Parathyroid adenoma (tissue), 2 donors: ENCODE measurements around the gene PRM1.

Experiments
- H2AFZ ChIP-seq: fragments of 300-600 bp; sonication (generic); one replicate; pipeline ENCODE4 v1.7.0; 2017; ENCODE audit warnings: antibody characterized with exemption, mild to moderate bottlenecking
- H3K27ac ChIP-seq: fragments of 300-600 bp; sonication (generic); one replicate; pipeline ENCODE4 v1.7.0; 2017
- H3K27me3 ChIP-seq: fragments of 300-600 bp; sonication (generic); one replicate; pipeline ENCODE4 v1.7.0; 2017; ENCODE audit warnings: low read length; ENCODE audit not compliant: control insufficient read depth, insufficient read depth
- H3K36me3 ChIP-seq: fragments of 300-600 bp; sonication (generic); one replicate; pipeline ENCODE4 v1.7.0; 2017; ENCODE audit warnings: low read length; ENCODE audit not compliant: control insufficient read depth, insufficient read depth
- H3K4me1 ChIP-seq: fragments of 300-600 bp; sonication (generic); one replicate; pipeline ENCODE4 v1.7.0; 2017; ENCODE audit warnings: control low read depth
- H3K4me2 ChIP-seq: fragments of 300-600 bp; sonication (generic); one replicate; pipeline ENCODE4 v1.7.0; 2017; ENCODE audit warnings: low read length
- H3K4me3 ChIP-seq: fragments of 300-600 bp; sonication (generic); one replicate; pipeline ENCODE4 v1.7.0; 2017; ENCODE audit warnings: low read depth, low read length
- H3K79me2 ChIP-seq: fragments of 300-600 bp; sonication (generic); one replicate; pipeline ENCODE4 v1.7.0; 2017; ENCODE audit warnings: control low read depth
- H3K9ac ChIP-seq: fragments of 300-600 bp; sonication (generic); one replicate; pipeline ENCODE4 v1.7.0; 2017; ENCODE audit warnings: mild to moderate bottlenecking
- H3K9me3 ChIP-seq: fragments of 300-600 bp; sonication (generic); one replicate; pipeline ENCODE4 v1.7.0; 2017; ENCODE audit warnings: low read length; ENCODE audit not compliant: control insufficient read depth
- CTCF ChIP-seq: fragments of 300-600 bp; sonication (generic); IDR thresholded peaks from one replicate; pipeline ENCODE4 v1.7.0; 2017; ENCODE audit warnings: antibody characterized with exemption, mild to moderate bottlenecking
- donor health status: primary hyperparathyroidism.

The PRM1 gene

DNA sequence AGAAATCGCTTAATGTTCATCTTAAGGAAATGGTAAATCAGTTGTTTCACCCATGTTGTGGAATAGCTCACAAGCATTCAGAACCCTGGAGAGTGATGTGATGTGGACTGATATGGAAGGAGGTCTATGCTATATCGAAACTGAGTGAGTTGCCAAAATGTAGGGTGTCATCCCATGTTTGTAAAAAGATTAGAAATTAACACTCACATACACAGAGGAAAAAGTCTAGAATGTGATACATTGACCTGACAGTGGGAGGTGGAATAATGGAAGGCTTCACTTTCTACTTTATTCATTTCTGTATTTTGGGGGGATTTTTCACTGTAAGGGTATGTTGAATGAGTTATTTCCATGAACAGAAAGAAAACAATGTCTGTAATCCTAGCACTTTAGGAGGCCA is 4.7 kb upstream of the PRM1 start:
- Histone ChIP-seq H3K27ac (no peak overlapping the region), H3K4me3 (no peak overlapping the region)

DNA sequence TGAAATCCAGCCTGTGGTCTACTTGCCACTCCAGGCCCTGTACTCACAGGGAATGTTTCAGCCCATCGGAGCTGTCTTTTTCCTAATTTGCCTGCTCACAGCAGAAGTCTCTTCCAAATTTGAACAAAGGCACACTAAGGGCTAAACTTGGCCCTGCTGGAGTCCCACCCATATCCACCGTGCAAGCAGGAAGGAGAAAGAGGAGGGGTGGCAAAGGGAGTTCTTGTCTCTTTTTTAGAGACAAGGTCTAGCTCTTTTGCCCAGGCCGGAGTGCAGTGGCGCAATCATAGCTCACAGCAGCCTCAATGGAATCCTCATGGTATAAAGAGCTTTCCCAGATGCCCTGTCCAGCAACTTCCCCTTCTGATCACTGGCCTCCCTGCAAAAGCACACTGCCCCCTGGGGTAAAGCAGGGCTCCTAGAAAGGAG is 2.7 kb upstream of the PRM1 start:
- Histone ChIP-seq H3K4me2 (no peak overlapping the region), H3K4me3 (no peak overlapping the region), H3K9ac (no peak overlapping the region), H3K36me3 (no peaks in the 10 kb centered on the region), H3K27ac (no peak overlapping the region), H3K9me3 (no peaks in the 10 kb centered on the region), H2AFZ (no peak overlapping the region), H3K27me3 (no peaks in the 10 kb centered on the region), H3K4me1 (no peaks in the 10 kb centered on the region), H3K79me2 (no peaks in the 10 kb centered on the region)
- no peak for TF ChIP-seq CTCF

More for the DNA sequence above, 4.7 kb upstream of the PRM1 start:
- no peak overlapping the region for H3K9ac ChIP-seq
- no peaks in the 10 kb centered on the region for H3K27me3 ChIP-seq
- no peaks in the 10 kb centered on the region for H3K4me1 ChIP-seq
- no peaks in the 10 kb centered on the region for H3K36me3 ChIP-seq
- H3K4me2 ChIP-seq, result no peak overlapping the region
- no peak for TF ChIP-seq CTCF
- H3K9me3 ChIP-seq, result no peaks in the 10 kb centered on the region
- no peaks in the 10 kb centered on the region for H3K79me2 ChIP-seq
- H2AFZ ChIP-seq, result no peak overlapping the region

- Histone ChIP-seq H3K79me2 (no peaks in the 10 kb centered on the region), H3K9ac (no peak overlapping the region), H3K27ac (no peak overlapping the region), H3K4me2 (no peak overlapping the region), H3K4me1 (no peaks in the 10 kb centered on the region), H3K9me3 (no peaks in the 10 kb centered on the region), H3K36me3 (no peaks in the 10 kb centered on the region), H3K4me3 (no peak overlapping the region), H2AFZ (no peak overlapping the region), H3K27me3 (no peaks in the 10 kb centered on the region)
- no peak for TF ChIP-seq CTCF
These were observed 2.2 kb downstream of the PRM1 start for GRCh38 chr16:11278681-11279628.

- no peak for TF ChIP-seq CTCF
- Histone ChIP-seq H3K4me1 (no peaks in the 10 kb centered on the region), H3K27ac (no peak overlapping the region), H2AFZ (no peak overlapping the region), H3K4me3 (no peak overlapping the region), H3K27me3 (no peaks in the 10 kb centered on the region), H3K9me3 (no peaks in the 10 kb centered on the region), H3K9ac (no peak overlapping the region), H3K79me2 (no peaks in the 10 kb centered on the region), H3K36me3 (no peaks in the 10 kb centered on the region), H3K4me2 (no peak overlapping the region)
These were observed 3.4 kb downstream of the PRM1 start for GRCh38 chr16:11277607-11278337.
